Measurements from ENCODE around the gene IGFBP6. TPM values are rescaled to one million over a fixed set of nuclear protein-coding genes. Genes with fewer than 3 reads are reported as not detected.
A peak's percentile ranks its signal among the peaks of the same experiment; 100 is the strongest.

The IGFBP6 gene
- total and polyA plus RNA-seq, 7 donors, result 3.0 to 444 (median 133) TPM

DNA sequence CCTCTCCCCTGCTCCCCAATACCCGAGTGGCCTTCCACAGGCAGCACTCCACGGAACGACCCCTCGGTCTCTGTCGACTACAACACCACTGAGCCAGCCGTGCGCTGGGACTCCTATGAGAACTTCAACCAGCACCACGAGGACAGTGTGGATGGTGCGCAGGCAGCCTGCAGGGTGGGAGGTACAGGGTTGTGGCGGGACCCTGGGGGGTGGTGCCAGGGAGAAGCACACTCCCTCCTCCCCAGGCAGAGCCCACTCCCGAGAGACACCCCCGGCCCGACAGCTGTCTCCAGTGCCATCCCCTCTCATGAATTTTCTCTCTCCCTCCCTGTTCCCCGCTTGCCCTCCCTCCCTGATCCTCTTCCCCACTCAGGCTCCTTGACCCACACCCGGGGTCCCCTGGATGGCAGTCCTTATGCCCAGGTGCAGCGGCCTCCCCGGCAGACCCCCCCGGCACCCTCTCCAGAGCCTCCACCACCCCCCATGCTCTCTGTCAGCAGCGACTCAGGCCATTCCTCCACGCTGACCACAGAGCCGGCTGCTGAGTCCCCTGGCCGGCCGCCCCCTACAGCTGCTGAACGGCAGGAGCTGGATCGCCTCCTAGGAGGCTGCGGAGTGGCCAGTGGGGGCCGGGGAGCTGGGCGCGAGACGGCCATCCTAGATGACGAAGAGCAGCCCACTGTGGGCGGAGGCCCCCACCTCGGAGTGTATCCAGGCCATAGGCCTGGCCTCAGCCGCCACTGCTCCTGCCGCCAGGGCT is 38.6 kb upstream of the IGFBP6 start:
- Histone ChIP-seq H3K9me3 (no peaks in the 10 kb centered on the region), H3K4me1 (peaks cover 0 to 65% (median 50%) of the 10 kb centered on the region in 4 donors), H3K27me3 (no peaks in the 10 kb centered on the region), H3K36me3 (peaks cover 0 to 86% (median 12%) of the 10 kb centered on the region in 4 donors), H3K4me3 (no peak overlapping the region), H3K27ac (peak overlapping the region in 1 of 4 donors; percentile 53)
- 87 to 88% methylated on average over 35 of the region's 35 CpGs for WGBS, 2 donors
- TF ChIP-seq POLR2A (IDR thresholded peaks at IDR 0.05) (no peak), POLR2AphosphoS5 (IDR thresholded peaks at IDR 0.05) (peak in 2 of 4 donors; percentile 11 to 42)
- TF ChIP-seq, protein P1, sequence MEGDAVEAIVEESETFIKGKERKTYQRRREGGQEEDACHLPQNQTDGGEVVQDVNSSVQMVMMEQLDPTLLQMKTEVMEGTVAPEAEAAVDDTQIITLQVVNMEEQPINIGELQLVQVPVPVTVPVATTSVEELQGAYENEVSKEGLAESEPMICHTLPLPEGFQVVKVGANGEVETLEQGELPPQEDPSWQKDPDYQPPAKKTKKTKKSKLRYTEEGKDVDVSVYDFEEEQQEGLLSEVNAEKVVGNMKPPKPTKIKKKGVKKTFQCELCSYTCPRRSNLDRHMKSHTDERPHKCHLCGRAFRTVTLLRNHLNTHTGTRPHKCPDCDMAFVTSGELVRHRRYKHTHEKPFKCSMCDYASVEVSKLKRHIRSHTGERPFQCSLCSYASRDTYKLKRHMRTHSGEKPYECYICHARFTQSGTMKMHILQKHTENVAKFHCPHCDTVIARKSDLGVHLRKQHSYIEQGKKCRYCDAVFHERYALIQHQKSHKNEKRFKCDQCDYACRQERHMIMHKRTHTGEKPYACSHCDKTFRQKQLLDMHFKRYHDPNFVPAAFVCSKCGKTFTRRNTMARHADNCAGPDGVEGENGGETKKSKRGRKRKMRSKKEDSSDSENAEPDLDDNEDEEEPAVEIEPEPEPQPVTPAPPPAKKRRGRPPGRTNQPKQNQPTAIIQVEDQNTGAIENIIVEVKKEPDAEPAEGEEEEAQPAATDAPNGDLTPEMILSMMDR (IDR thresholded peaks at IDR 0.05), result no peak
- peak; percentile 77 for DNase-seq
- intact Hi-C loops (cut with DNase I), result no loop called here

DNA sequence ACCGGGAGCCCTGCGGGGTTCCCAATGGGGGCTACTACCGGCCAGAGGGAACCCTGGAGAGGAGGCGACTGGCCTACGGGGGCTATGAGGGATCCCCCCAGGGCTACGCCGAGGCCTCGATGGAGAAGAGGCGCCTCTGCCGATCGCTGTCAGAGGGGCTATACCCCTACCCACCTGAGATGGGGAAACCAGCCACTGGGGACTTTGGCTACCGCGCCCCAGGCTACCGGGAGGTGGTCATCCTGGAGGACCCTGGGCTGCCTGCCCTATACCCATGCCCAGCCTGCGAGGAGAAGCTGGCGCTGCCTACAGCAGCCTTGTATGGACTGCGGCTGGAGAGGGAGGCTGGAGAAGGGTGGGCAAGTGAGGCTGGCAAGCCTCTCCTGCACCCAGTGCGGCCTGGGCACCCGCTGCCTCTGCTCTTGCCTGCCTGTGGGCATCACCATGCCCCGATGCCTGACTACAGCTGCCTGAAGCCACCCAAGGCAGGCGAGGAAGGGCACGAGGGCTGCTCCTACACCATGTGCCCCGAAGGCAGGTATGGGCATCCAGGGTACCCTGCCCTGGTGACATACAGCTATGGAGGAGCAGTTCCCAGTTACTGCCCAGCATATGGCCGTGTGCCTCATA is 37.9 kb upstream of the IGFBP6 start:
- Histone ChIP-seq H3K27ac (peak overlapping the region in 2 of 4 donors; percentile 16 to 53), H3K4me3 (no peak overlapping the region), H3K27me3 (no peaks in the 10 kb centered on the region), H3K4me1 (peaks cover 0 to 63% (median 51%) of the 10 kb centered on the region in 4 donors), H3K36me3 (peaks cover 0 to 93% (median 13%) of the 10 kb centered on the region in 4 donors), H3K9me3 (no peaks in the 10 kb centered on the region)
- TF ChIP-seq POLR2AphosphoS5 (IDR thresholded peaks at IDR 0.05) (peak in 2 of 4 donors; percentile 21 to 43), EP300 (IDR thresholded peaks at IDR 0.05) (no peak)
- intact Hi-C loops (cut with DNase I), result no loop called here
- no peak for DNase-seq
- 87 to 92% methylated on average over 24 of the region's 24 CpGs for WGBS, 2 donors

DNA sequence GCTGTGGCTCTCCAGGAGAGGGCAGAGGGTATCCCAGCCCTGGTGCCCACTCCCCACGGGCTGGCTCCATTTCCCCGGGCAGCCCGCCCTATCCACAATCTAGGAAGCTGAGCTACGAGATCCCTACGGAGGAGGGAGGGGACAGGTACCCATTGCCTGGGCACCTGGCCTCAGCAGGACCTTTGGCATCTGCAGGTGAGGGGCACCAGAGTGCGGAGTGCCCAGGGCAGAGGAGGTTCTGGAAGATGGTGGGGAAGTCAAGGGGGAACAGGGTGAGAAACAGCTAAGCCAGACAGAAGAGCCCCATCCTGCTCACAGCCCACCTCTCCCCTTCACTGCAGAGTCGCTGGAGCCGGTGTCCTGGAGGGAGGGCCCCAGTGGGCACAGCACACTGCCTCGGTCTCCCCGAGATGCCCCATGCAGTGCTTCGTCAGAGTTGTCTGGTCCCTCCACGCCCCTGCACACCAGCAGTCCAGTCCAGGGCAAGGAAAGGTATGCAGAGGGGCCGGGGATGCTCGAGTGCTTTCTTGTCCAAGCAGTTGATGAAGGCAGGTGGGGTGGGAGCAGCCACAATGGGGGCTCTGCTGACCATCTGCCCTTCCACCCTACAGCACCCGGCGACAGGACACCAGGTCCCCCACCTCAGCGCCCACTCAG is 37.3 kb upstream of the IGFBP6 start:
- H3K27me3 ChIP-seq, result no peaks in the 10 kb centered on the region
- DNase-seq, result no peak
- TF ChIP-seq, protein P1 (IDR thresholded peaks at IDR 0.05), result no peak
- TF ChIP-seq EP300 (IDR thresholded peaks at IDR 0.05) (no peak), POLR2AphosphoS5 (IDR thresholded peaks at IDR 0.05) (peak in 1 of 4 donors; percentile 8), POLR2A (IDR thresholded peaks at IDR 0.05) (no peak)
- no peaks in the 10 kb centered on the region for H3K9me3 ChIP-seq
- peak overlapping the region; percentile 16 to 66 (median 48) for H3K27ac ChIP-seq
- WGBS, 2 donors, result 71 to 88% methylated on average over 17 of the region's 17 CpGs
- H3K4me1 ChIP-seq, result peaks cover 0 to 64% (median 47%) of the 10 kb centered on the region in 4 donors
- H3K4me3 ChIP-seq, result no peak overlapping the region
- intact Hi-C loops (cut with DNase I), result no loop called here
- H3K36me3 ChIP-seq, result peaks cover 0 to 99% (median 14%) of the 10 kb centered on the region in 4 donors

DNA sequence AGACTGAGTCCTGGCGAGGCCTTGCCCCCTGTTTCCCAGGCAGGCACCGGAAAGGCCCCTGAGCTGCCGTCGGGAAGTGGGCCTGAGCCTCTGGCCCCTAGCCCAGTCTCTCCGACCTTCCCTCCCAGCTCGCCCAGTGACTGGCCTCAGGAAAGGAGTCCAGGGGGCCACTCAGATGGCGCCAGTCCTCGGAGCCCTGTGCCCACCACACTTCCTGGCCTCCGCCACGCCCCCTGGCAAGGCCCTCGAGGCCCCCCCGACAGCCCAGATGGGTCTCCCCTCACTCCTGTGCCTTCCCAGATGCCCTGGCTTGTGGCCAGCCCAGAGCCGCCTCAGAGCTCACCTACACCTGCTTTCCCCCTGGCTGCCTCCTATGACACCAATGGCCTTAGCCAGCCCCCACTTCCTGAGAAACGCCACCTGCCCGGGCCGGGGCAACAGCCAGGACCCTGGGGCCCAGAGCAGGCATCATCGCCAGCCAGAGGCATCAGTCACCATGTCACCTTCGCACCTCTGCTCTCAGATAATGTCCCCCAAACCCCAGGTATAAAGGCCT is 36.7 kb upstream of the IGFBP6 start:
- Histone ChIP-seq H3K36me3 (peaks cover 3 to 98% (median 17%) of the 10 kb centered on the region in 4 donors), H3K4me3 (no peak overlapping the region), H3K27ac (peak overlapping the region in 3 of 4 donors; percentile 44 to 66 (median 53)), H3K27me3 (no peaks in the 10 kb centered on the region), H3K9me3 (no peaks in the 10 kb centered on the region), H3K4me1 (peaks cover 0 to 61% (median 45%) of the 10 kb centered on the region in 4 donors)
- DNase-seq, result peak; percentile 81
- TF ChIP-seq EP300 (IDR thresholded peaks at IDR 0.05), result no peak
- no peak for TF ChIP-seq POLR2AphosphoS5 (IDR thresholded peaks at IDR 0.05)
- TF ChIP-seq, protein P1 (IDR thresholded peaks at IDR 0.05), result no peak
- no peak for TF ChIP-seq POLR2A (IDR thresholded peaks at IDR 0.05)
- 16 to 60% methylated on average over 18 of the region's 18 CpGs for WGBS, 2 donors
- intact Hi-C loops (cut with DNase I), result no loop called here

Data from sigmoid colon (tissue), 7 donors.